GM23338 (cell line): ENCODE measurements around the gene METTL18. TPM values are rescaled to one million over a fixed set of nuclear protein-coding genes. Genes with fewer than 3 reads are reported as not detected.
A peak's percentile ranks its signal among the peaks of the same experiment; 100 is the strongest.

Experiments used
- ATAC-seq: fragments of 200-7000 bp; cut with Tn5 transposase; 3 replicates; pipeline ENCODE4 v1.9.1; 2020
- DNase-seq: peaks from one replicate; pipeline ENCODE4 v3.0.0-alpha.2; 2015; ENCODE audit warnings: low spot score
- H2AFZ ChIP-seq: fragments of 200-600 bp; sonication (generic); 2 replicates; pipeline ENCODE4 v1.8.0; 2016; ENCODE audit warnings: antibody characterized with exemption, mild to moderate bottlenecking, moderate library complexity
- H3F3A ChIP-seq: fragments of 200-600 bp; sonication (generic); replicated peaks from 2 replicates; pipeline ENCODE4 v1.8.0; 2017; ENCODE audit warnings: antibody characterized with exemption, mixed run types, low read depth
- H3K27ac ChIP-seq: fragments of 200-600 bp; sonication (generic); 2 replicates; pipeline ENCODE4 v1.6.1; 2016; ENCODE audit warnings: low read depth
- H3K27me3 ChIP-seq: fragments of 200-600 bp; sonication (generic); 2 replicates; pipeline ENCODE4 v1.8.0; 2016; ENCODE audit warnings: mild to moderate bottlenecking, mixed run types, moderate library complexity; ENCODE audit not compliant: insufficient read depth
- H3K36me3 ChIP-seq: fragments of 200-600 bp; sonication (generic); 2 replicates; pipeline ENCODE4 v1.8.0; 2016; ENCODE audit warnings: mild to moderate bottlenecking; ENCODE audit not compliant: insufficient read depth
- H3K4me1 ChIP-seq: fragments of 200-600 bp; sonication (generic); 2 replicates; pipeline ENCODE4 v1.8.0; 2016; ENCODE audit warnings: mild to moderate bottlenecking, moderate library complexity; ENCODE audit not compliant: insufficient read depth
- H3K4me2 ChIP-seq: fragments of 200-600 bp; sonication (generic); 2 replicates; pipeline ENCODE4 v1.7.1; 2017; ENCODE audit warnings: mixed run types
- H3K4me3 ChIP-seq: fragments of 200-600 bp; sonication (generic); 2 replicates; pipeline ENCODE4 v1.6.1; 2016; ENCODE audit warnings: mixed run types
- H3K79me2 ChIP-seq: fragments of 200-600 bp; sonication (generic); replicated peaks from 2 replicates; pipeline ENCODE4 v1.8.0; 2017; ENCODE audit warnings: mild to moderate bottlenecking; ENCODE audit not compliant: insufficient read depth
- H3K9me2 ChIP-seq: fragments of 200-600 bp; sonication (generic); 2 replicates; pipeline ENCODE4 v1.8.0; 2017; ENCODE audit not compliant: insufficient read depth
- H4K20me1 ChIP-seq: fragments of 200-600 bp; sonication (generic); replicated peaks from 2 replicates; pipeline ENCODE4 v1.8.0; 2017; ENCODE audit warnings: mild to moderate bottlenecking; ENCODE audit not compliant: insufficient read depth
- H3K27ac Mint-ChIP-seq: 2 replicates; pipeline ENCODE4 v1.8.0; 2020; ENCODE audit warnings: inconsistent platforms, mild to moderate bottlenecking, moderate library complexity, mixed read lengths
- H3K27me3 Mint-ChIP-seq: 3 replicates; pipeline ENCODE4 v1.8.0; 2022; ENCODE audit warnings: low read depth, mild to moderate bottlenecking, moderate library complexity, mixed read lengths, inconsistent platforms; ENCODE audit not compliant: insufficient read depth, poor library complexity
- H3K36me3 Mint-ChIP-seq: 3 replicates; pipeline ENCODE4 v1.8.0; 2021; ENCODE audit warnings: low read depth, mild to moderate bottlenecking, inconsistent platforms, moderate library complexity, mixed read lengths
- H3K4me1 Mint-ChIP-seq: 3 replicates; pipeline ENCODE4 v1.8.0; 2020; ENCODE audit warnings: mild to moderate bottlenecking, inconsistent platforms, mixed read lengths
- H3K4me3 Mint-ChIP-seq: 3 replicates; pipeline ENCODE4 v1.8.0; 2021; ENCODE audit warnings: moderate library complexity, mild to moderate bottlenecking, inconsistent platforms, mixed read lengths
- H3K9me3 Mint-ChIP-seq: 3 replicates; pipeline ENCODE4 v1.8.0; 2020; ENCODE audit warnings: moderate library complexity, mild to moderate bottlenecking, inconsistent platforms, mixed read lengths
- CREB1 ChIP-seq: fragments of 250-450 bp; sonication (Bioruptor Pico); IDR thresholded peaks from 2 replicates; pipeline ENCODE4 v1.5.0; 2020; ENCODE audit warnings: low read depth, mild to moderate bottlenecking, moderate library complexity
- ETS1 ChIP-seq: IDR thresholded peaks from 2 replicates; pipeline ENCODE4 v1.6.1; 2016; ENCODE audit warnings: antibody characterized with exemption
- EZH2 ChIP-seq: fragments of 200-600 bp; sonication (generic); IDR thresholded peaks from one replicate; pipeline ENCODE4 v1.8.0; 2017; ENCODE audit warnings: antibody characterized with exemption, mild to moderate bottlenecking, low read depth; ENCODE audit not compliant: unreplicated experiment
- EZH2phosphoT487 ChIP-seq: fragments of 200-600 bp; sonication (generic); IDR thresholded peaks from one replicate; pipeline ENCODE4 v1.8.1; 2018; ENCODE audit warnings: antibody characterized with exemption; ENCODE audit not compliant: unreplicated experiment
- JUNB ChIP-seq: IDR thresholded peaks from one replicate; pipeline ENCODE4 v1.6.1; 2016; ENCODE audit warnings: antibody characterized with exemption; ENCODE audit not compliant: unreplicated experiment
- NANOG ChIP-seq: IDR thresholded peaks from 2 replicates; pipeline ENCODE4 v1.6.1; 2016; ENCODE audit warnings: antibody characterized with exemption, borderline replicate concordance
- STAT1 ChIP-seq: IDR thresholded peaks from one replicate; pipeline ENCODE4 v1.6.1; 2016; ENCODE audit warnings: antibody characterized with exemption; ENCODE audit not compliant: unreplicated experiment
- ZNF114 ChIP-seq: fragments of 250-450 bp; sonication (Bioruptor Pico); IDR thresholded peaks from 2 replicates; pipeline ENCODE4 v1.5.0; 2020; ENCODE audit warnings: mild to moderate bottlenecking, moderate library complexity
- long read RNA-seq: library from polyadenylated mRNA; unstranded; transcript quantifications from one replicate; pipeline ENCODE4 v2.0.0, GENCODE V29; 2020; ENCODE audit not compliant: unreplicated experiment
- polyA plus RNA-seq: library from polyadenylated mRNA; unstranded; fragments of >200 nt; fragmentation: Nextera tagmentation; extraction: Ambion mirVana; gene quantifications from 2 replicates; pipeline ENCODE4 v1.2.1, GENCODE V29; 2016
- total RNA-seq: library from RNA; depleted of rRNA; stranded (reverse); fragments of >200 nt; shearing (Covaris generic); gene quantifications from 2 replicates; pipeline ENCODE4 v1.2.3, GENCODE V29; 2014; rRNA removed
- TF ChIP-seq, protein P1 (sequence below), 2 experiments: fragments of 200-600 bp in 1 of 2; sonication (generic) in 1 of 2; conservative IDR thresholded peaks; 2 replicates each; pipeline versions ENCODE4 v1.5.1 to v1.6.1; 2016 to 2017; ENCODE audit warnings: antibody characterized with exemption in 2 of 2, low read depth in 2 of 2, mild to moderate bottlenecking in 2 of 2, moderate library complexity in 1 of 2
- TF ChIP-seq, protein P2 (sequence below): IDR thresholded peaks from one replicate; pipeline ENCODE4 v1.6.1; 2018; ENCODE audit warnings: antibody characterized with exemption; ENCODE audit not compliant: unreplicated experiment

Gene METTL18
- 9.9 and 13.6 TPM in 2 replicates for total RNA-seq
- 13.6 and 14.2 TPM in 2 replicates for polyA plus RNA-seq
- long read RNA-seq, transcript METTL18-202 (2 exons, 1,521 nt): major isoform, 10 of 14 reads
- long read RNA-seq, partial matches to known transcripts: 1 of 14 reads
- long read RNA-seq, other reads (novel, unspliced or antisense): 0 of 14 reads

DNA sequence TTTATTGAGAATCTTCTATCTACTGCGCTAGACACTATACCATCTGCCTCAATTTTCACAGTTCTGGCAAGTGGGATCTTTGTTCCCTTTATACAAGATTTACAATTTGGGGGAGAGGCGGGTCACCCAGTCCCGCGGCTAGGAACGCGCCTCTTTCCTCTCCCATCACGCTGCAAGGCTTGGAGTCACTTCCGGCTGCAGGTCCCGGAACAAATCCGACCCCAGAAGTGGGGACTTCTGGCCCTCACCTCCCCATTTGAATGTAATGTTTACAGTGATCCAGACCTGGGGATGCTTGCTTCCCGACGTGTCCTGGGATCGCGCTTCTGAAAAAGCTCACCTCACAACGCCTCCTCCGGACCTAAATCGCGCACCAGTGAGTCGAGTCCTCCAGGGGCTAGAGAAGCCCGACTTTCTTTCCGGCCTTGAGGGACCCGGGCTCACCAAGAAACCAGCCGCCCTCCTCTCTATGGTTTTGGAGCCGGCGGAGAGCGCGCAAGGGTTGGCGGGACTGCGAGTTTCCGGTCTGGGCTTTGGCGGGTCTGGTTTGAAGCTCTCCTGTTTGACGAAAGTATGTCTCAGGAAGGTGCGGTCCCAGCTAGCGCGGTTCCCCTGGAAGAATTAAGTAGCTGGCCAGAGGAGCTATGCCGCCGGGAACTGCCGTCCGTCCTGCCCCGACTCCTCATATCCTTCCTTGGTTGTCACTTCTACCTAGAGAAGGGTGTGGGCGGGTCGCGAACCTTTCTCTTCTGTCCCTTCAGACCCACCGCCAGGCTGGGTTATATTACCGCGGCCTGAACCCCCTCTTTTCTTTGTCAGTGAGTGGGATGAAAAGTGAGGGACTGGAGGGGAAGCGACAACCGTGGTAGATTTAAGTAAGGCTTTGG is at the start of gene METTL18:
METTL18 (minus strand) TSS at position 378 of the 887 bp plus-strand sequence. CDS start 1,212 bp downstream, outside the sequence.
- Mint-ChIP-seq H3K4me1 (peaks cover 24% of the 10 kb centered on the region), H3K27me3 (peaks cover 9% of the 10 kb centered on the region), H3K4me3 (peak within 1 kb of the TSS; percentile 85), H3K27ac (peak within 1 kb of the TSS; percentile 100), H3K9me3 (no peaks in the 10 kb centered on the region; the same call in 2 of the 3 replicates), H3K36me3 (peaks cover 32% of the 10 kb centered on the region)
- TF ChIP-seq EZH2phosphoT487 (no peak), CREB1 (peak; percentile 14; the same call in 1 of the 2 replicates), ETS1 (peak; percentile 91)
- Histone ChIP-seq H3K27ac (peak within 1 kb of the TSS; percentile 87), H3K27me3 (no peaks in the 10 kb centered on the region), H3K4me2 (peak within 1 kb of the TSS; percentile 93), H3K4me3 (peak within 1 kb of the TSS; percentile 87), H3K79me2 (peaks cover 40% of the 10 kb centered on the region), H3K36me3 (no peaks in the 10 kb centered on the region; the same call in 1 of the 2 replicates), H3K9me2 (0 out of 2 replicates have a peak, but pooled peaks cover 5% of the 10 kb centered on the region), H3F3A (no peaks in the 10 kb centered on the region), H2AFZ (peak within 1 kb of the TSS; percentile 78), H3K4me1 (peaks cover 25% of the 10 kb centered on the region), H4K20me1 (no peaks in the 10 kb centered on the region)
- ATAC-seq: peak; percentile 98
- peak; percentile 98 for DNase-seq

DNA sequence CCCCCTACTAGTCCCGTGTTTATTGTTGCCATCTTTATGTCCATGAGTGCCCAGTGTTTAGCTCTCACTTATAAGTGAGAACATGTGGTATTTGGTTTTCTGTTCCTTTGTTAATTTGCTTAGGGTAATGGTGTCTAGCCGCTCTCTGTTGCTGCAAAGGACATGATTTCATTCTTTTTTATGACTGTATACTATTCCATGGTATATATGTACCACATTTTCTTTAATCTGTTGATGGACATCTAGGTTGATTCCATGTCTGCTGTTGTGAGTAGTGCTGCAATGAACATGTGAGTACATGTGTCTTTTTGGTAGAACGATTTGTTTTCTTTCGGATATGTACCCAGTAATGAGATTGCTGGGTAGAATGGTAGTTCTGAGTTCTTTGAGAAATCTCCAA is 44.2 kb upstream of the METTL18 start:
- H4K20me1 ChIP-seq: no peaks in the 10 kb centered on the region
- ATAC-seq (no peak), DNase-seq (no peak)
- Mint-ChIP-seq H3K4me3 (no peak overlapping the region), H3K27ac (no peak overlapping the region), H3K4me1 (no peaks in the 10 kb centered on the region), H3K36me3 (peaks cover 52% of the 10 kb centered on the region), H3K9me3 (no peaks in the 10 kb centered on the region; the same call in 2 of the 3 replicates), H3K27me3 (peaks cover 2% of the 10 kb centered on the region)
- no peaks in the 10 kb centered on the region for H3K27me3 ChIP-seq
- no peaks in the 10 kb centered on the region for H3K4me1 ChIP-seq
- no peak overlapping the region for H2AFZ ChIP-seq
- H3F3A ChIP-seq: no peaks in the 10 kb centered on the region
- H3K9me2 ChIP-seq: no peaks in the 10 kb centered on the region
- peaks cover 23% of the 10 kb centered on the region for H3K79me2 ChIP-seq
- no peak overlapping the region for H3K4me2 ChIP-seq
- no peak overlapping the region for H3K27ac ChIP-seq
- H3K36me3 ChIP-seq: peaks cover 33% of the 10 kb centered on the region
- no peak overlapping the region for H3K4me3 ChIP-seq
- no peak for TF ChIP-seq EZH2
- TF ChIP-seq, protein P1, sequence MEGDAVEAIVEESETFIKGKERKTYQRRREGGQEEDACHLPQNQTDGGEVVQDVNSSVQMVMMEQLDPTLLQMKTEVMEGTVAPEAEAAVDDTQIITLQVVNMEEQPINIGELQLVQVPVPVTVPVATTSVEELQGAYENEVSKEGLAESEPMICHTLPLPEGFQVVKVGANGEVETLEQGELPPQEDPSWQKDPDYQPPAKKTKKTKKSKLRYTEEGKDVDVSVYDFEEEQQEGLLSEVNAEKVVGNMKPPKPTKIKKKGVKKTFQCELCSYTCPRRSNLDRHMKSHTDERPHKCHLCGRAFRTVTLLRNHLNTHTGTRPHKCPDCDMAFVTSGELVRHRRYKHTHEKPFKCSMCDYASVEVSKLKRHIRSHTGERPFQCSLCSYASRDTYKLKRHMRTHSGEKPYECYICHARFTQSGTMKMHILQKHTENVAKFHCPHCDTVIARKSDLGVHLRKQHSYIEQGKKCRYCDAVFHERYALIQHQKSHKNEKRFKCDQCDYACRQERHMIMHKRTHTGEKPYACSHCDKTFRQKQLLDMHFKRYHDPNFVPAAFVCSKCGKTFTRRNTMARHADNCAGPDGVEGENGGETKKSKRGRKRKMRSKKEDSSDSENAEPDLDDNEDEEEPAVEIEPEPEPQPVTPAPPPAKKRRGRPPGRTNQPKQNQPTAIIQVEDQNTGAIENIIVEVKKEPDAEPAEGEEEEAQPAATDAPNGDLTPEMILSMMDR (conservative IDR thresholded peaks at IDR 0.05; ENCODE audit: low read depth in 2 of 2): no peak
- TF ChIP-seq NANOG: no peak
- TF ChIP-seq ETS1: no peak
- TF ChIP-seq, protein P2, sequence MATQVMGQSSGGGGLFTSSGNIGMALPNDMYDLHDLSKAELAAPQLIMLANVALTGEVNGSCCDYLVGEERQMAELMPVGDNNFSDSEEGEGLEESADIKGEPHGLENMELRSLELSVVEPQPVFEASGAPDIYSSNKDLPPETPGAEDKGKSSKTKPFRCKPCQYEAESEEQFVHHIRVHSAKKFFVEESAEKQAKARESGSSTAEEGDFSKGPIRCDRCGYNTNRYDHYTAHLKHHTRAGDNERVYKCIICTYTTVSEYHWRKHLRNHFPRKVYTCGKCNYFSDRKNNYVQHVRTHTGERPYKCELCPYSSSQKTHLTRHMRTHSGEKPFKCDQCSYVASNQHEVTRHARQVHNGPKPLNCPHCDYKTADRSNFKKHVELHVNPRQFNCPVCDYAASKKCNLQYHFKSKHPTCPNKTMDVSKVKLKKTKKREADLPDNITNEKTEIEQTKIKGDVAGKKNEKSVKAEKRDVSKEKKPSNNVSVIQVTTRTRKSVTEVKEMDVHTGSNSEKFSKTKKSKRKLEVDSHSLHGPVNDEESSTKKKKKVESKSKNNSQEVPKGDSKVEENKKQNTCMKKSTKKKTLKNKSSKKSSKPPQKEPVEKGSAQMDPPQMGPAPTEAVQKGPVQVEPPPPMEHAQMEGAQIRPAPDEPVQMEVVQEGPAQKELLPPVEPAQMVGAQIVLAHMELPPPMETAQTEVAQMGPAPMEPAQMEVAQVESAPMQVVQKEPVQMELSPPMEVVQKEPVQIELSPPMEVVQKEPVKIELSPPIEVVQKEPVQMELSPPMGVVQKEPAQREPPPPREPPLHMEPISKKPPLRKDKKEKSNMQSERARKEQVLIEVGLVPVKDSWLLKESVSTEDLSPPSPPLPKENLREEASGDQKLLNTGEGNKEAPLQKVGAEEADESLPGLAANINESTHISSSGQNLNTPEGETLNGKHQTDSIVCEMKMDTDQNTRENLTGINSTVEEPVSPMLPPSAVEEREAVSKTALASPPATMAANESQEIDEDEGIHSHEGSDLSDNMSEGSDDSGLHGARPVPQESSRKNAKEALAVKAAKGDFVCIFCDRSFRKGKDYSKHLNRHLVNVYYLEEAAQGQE: no peak
- no peak for TF ChIP-seq EZH2phosphoT487
- no peak for TF ChIP-seq ZNF114
- TF ChIP-seq CREB1: no peak
- TF ChIP-seq JUNB: no peak
- no peak for TF ChIP-seq STAT1
